HG03558 (cell line): ENCODE data around the gene BCL2L13.
"Not testable (repeated sequence)": the region's sequence is repeated elsewhere in the genome, so short reads cannot be mapped to it uniquely, and the experiment has no call there.

Experiments
- ATAC-seq: cut with Tn5 transposase; IDR thresholded peaks from one replicate; pipeline ENCODE4 v1.9.1; 2021; ENCODE audit warnings: moderate number of reproducible peaks; ENCODE audit not compliant: unreplicated experiment; ENCODE audit errors: extremely low read depth

The BCL2L13 gene

GRCh38 chr22:17634696-17635095 lies 3.9 kb upstream of the BCL2L13 start:
- ATAC-seq: no peak

- not testable (repeated sequence) for ATAC-seq
These were observed 1.7 kb upstream of the BCL2L13 start for GRCh38 chr22:17636850-17637249.

- ATAC-seq: no peak
These were observed 921 bp upstream of the BCL2L13 start for GRCh38 chr22:17637490-17638181.

- ATAC-seq: no peak
These were observed 450 bp upstream of the BCL2L13 start for GRCh38 chr22:17638182-17638431.

- ATAC-seq: no peak
These were observed 737 bp downstream of the BCL2L13 start for GRCh38 chr22:17639247-17639741.

GRCh38 chr22:17641269-17641668 lies 2.7 kb downstream of the BCL2L13 start:
- no peak for ATAC-seq

GRCh38 chr22:17642357-17642756 lies 3.8 kb downstream of the BCL2L13 start:
- ATAC-seq: not testable (repeated sequence)

- ATAC-seq: no peak
These were observed 8.9 kb downstream of the BCL2L13 start for GRCh38 chr22:17647452-17647851.

GRCh38 chr22:17647991-17648390 lies 9.4 kb downstream of the BCL2L13 start:
- ATAC-seq: no peak

GRCh38 chr22:17648569-17648968 lies 10.0 kb downstream of the BCL2L13 start:
- ATAC-seq: no peak

GRCh38 chr22:17655289-17655688 lies 16.7 kb downstream of the BCL2L13 start:
- no peak for ATAC-seq

GRCh38 chr22:17656870-17657395 lies 18.4 kb downstream of the BCL2L13 start:
- no peak for ATAC-seq

- no peak for ATAC-seq
These were observed 26.0 kb downstream of the BCL2L13 start for GRCh38 chr22:17664414-17665055.

GRCh38 chr22:17665248-17665647 lies 26.7 kb downstream of the BCL2L13 start:
- ATAC-seq: no peak

GRCh38 chr22:17665854-17666253 lies 27.3 kb downstream of the BCL2L13 start:
- no peak for ATAC-seq

- not testable (repeated sequence) for ATAC-seq
These were observed 33.0 kb downstream of the BCL2L13 start for GRCh38 chr22:17671521-17672092.

GRCh38 chr22:17672417-17672991 lies 33.9 kb downstream of the BCL2L13 start:
- no peak for ATAC-seq

- no peak for ATAC-seq
These were observed 35.6 kb downstream of the BCL2L13 start for GRCh38 chr22:17674152-17674551.

GRCh38 chr22:17675584-17675983 lies 37.0 kb downstream of the BCL2L13 start:
- ATAC-seq: no peak

- no peak for ATAC-seq
These were observed 40.3 kb downstream of the BCL2L13 start for GRCh38 chr22:17678817-17679385.

- ATAC-seq: no peak
These were observed 45.7 kb downstream of the BCL2L13 start for GRCh38 chr22:17684245-17684644.
